Measurements from ENCODE around the gene KANK3.
A peak's percentile ranks its signal among the peaks of the same experiment; 100 is the strongest.

Gene KANK3

DNA sequence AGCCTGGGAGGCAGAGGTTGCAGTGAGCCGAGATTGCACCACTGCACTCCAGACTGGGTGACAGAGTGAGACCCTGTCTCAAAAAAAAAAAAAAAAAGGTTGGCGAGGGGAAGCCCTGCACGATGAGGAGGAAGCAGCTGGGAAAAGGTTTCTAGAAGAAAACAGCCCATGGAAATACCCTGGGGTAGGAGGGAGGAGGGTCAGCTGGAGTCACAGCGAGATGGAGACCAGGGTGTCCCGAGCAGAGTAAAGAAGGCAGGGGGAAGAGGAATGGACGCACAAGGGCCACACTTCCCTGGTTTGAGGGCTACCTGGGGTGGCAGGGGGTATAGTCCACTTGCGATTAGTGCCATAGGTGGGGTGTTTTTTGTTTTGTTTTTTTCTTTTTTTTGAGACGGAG is 6.4 kb downstream of the KANK3 start:
- Histone ChIP-seq H3K23ac (ENCODE audit: low read length) (no peak overlapping the region), H3K4me1 (ENCODE audit: control insufficient read depth, low read depth, low read length) (no peaks in the 10 kb centered on the region), H3K4ac (ENCODE audit: low read depth, low read length) (no peak overlapping the region), H3K9ac (ENCODE audit: low read length) (no peak overlapping the region), H3K79me2 (ENCODE audit: control insufficient read depth, insufficient read depth, low read length) (no peaks in the 10 kb centered on the region), H3K4me3 (ENCODE audit: low read length) (no peak overlapping the region), H3K18ac (ENCODE audit: low read length) (no peak overlapping the region), H4K5ac (ENCODE audit: low read length) (no peak overlapping the region), H3K27ac (ENCODE audit: low read depth, low read length) (no peak overlapping the region), H3K79me1 (ENCODE audit: low read length) (no peaks in the 10 kb centered on the region), H3K36me3 (ENCODE audit: control insufficient read depth, insufficient read depth, low read length) (no peaks in the 10 kb centered on the region), H3K56ac (ENCODE audit: low read length) (no peak overlapping the region), H2BK120ac (ENCODE audit: low read depth, low read length) (no peak overlapping the region), H3K27me3 (ENCODE audit: insufficient read depth, low read length, poor library complexity) (peaks cover 18% of the 10 kb centered on the region), H2BK15ac (replicated peaks; ENCODE audit: low read depth) (no peak overlapping the region), H3K4me2 (ENCODE audit: low read length) (no peak overlapping the region), H4K8ac (ENCODE audit: low read depth, low read length) (no peak overlapping the region), H2BK5ac (ENCODE audit: low read length) (no peak overlapping the region), H2AK5ac (ENCODE audit: low read length) (no peak overlapping the region)
- DNase-seq, result no peak
- no CpG with 5 or more reads among the region's 8 CpGs for WGBS (ENCODE audit: extremely low coverage, insufficient coverage, low lambda C conversion rate)

GRCh38 chr19:8336072-8336569 is 6.9 kb downstream of the KANK3 start:
- DNase-seq, result no peak
- Histone ChIP-seq H3K36me3 (ENCODE audit: control insufficient read depth, insufficient read depth, low read length) (no peaks in the 10 kb centered on the region), H2BK120ac (ENCODE audit: low read depth, low read length) (no peak overlapping the region), H3K4me3 (ENCODE audit: low read length) (no peak overlapping the region), H3K56ac (ENCODE audit: low read length) (no peak overlapping the region), H4K8ac (ENCODE audit: low read depth, low read length) (no peak overlapping the region), H3K4me1 (ENCODE audit: control insufficient read depth, low read depth, low read length) (no peaks in the 10 kb centered on the region), H3K79me1 (ENCODE audit: low read length) (no peaks in the 10 kb centered on the region), H3K27me3 (ENCODE audit: insufficient read depth, low read length, poor library complexity) (peaks cover 18% of the 10 kb centered on the region), H4K5ac (ENCODE audit: low read length) (no peak overlapping the region), H2BK15ac (replicated peaks; ENCODE audit: low read depth) (no peak overlapping the region), H2BK5ac (ENCODE audit: low read length) (no peak overlapping the region), H3K9ac (ENCODE audit: low read length) (no peak overlapping the region), H3K4me2 (ENCODE audit: low read length) (no peak overlapping the region), H3K23ac (ENCODE audit: low read length) (no peak overlapping the region), H3K79me2 (ENCODE audit: control insufficient read depth, insufficient read depth, low read length) (no peaks in the 10 kb centered on the region), H3K27ac (ENCODE audit: low read depth, low read length) (no peak overlapping the region), H2AK5ac (ENCODE audit: low read length) (no peak overlapping the region), H3K18ac (ENCODE audit: low read length) (no peak overlapping the region), H3K4ac (ENCODE audit: low read depth, low read length) (no peak overlapping the region)
- WGBS (ENCODE audit: extremely low coverage, insufficient coverage, low lambda C conversion rate), result no CpG with 5 or more reads among the region's 27 CpGs

- Histone ChIP-seq H4K8ac (ENCODE audit: low read depth, low read length) (no peak overlapping the region), H3K4me2 (ENCODE audit: low read length) (peak overlapping the region; percentile 61), H3K23ac (ENCODE audit: low read length) (no peak overlapping the region), H3K27ac (ENCODE audit: low read depth, low read length) (no peak overlapping the region), H3K4ac (ENCODE audit: low read depth, low read length) (no peak overlapping the region), H3K9ac (ENCODE audit: low read length) (peak overlapping the region; percentile 44), H3K56ac (ENCODE audit: low read length) (peak overlapping the region; percentile 74), H3K79me1 (ENCODE audit: low read length) (no peaks in the 10 kb centered on the region), H3K18ac (ENCODE audit: low read length) (peak overlapping the region; percentile 9), H3K4me1 (ENCODE audit: control insufficient read depth, low read depth, low read length) (no peaks in the 10 kb centered on the region), H2BK120ac (ENCODE audit: low read depth, low read length) (no peak overlapping the region), H3K79me2 (ENCODE audit: control insufficient read depth, insufficient read depth, low read length) (no peaks in the 10 kb centered on the region), H3K4me3 (ENCODE audit: low read length) (no peak overlapping the region), H2BK15ac (replicated peaks; ENCODE audit: low read depth) (no peak overlapping the region), H3K27me3 (ENCODE audit: insufficient read depth, low read length, poor library complexity) (peaks cover 18% of the 10 kb centered on the region), H2BK5ac (ENCODE audit: low read length) (no peak overlapping the region), H2AK5ac (ENCODE audit: low read length) (no peak overlapping the region), H4K5ac (ENCODE audit: low read length) (no peak overlapping the region), H3K36me3 (ENCODE audit: control insufficient read depth, insufficient read depth, low read length) (no peaks in the 10 kb centered on the region)
- no peak for DNase-seq
- no CpG with 5 or more reads among the region's 79 CpGs for WGBS (ENCODE audit: extremely low coverage, insufficient coverage, low lambda C conversion rate)
These were observed 7.6 kb downstream of the KANK3 start for GRCh38 chr19:8335343-8336071.

GRCh38 chr19:8334458-8335342 is 8.4 kb downstream of the KANK3 start:
- H3K27ac ChIP-seq (ENCODE audit: low read depth, low read length), result no peak overlapping the region
- H3K4me1 ChIP-seq (ENCODE audit: control insufficient read depth, low read depth, low read length), result no peaks in the 10 kb centered on the region
- H3K4me3 ChIP-seq (ENCODE audit: low read length), result no peak overlapping the region
- no peak overlapping the region for H2BK120ac ChIP-seq (ENCODE audit: low read depth, low read length)
- H3K23ac ChIP-seq (ENCODE audit: low read length), result peak overlapping the region; percentile 66
- peaks cover 18% of the 10 kb centered on the region for H3K27me3 ChIP-seq (ENCODE audit: insufficient read depth, low read length, poor library complexity)
- peak; percentile 87 for DNase-seq
- no peak overlapping the region for H4K5ac ChIP-seq (ENCODE audit: low read length)
- H3K79me1 ChIP-seq (ENCODE audit: low read length), result no peaks in the 10 kb centered on the region
- H3K79me2 ChIP-seq (ENCODE audit: control insufficient read depth, insufficient read depth, low read length), result no peaks in the 10 kb centered on the region
- no peak overlapping the region for H3K18ac ChIP-seq (ENCODE audit: low read length)
- H3K56ac ChIP-seq (ENCODE audit: low read length), result peak overlapping the region; percentile 74
- H3K9ac ChIP-seq (ENCODE audit: low read length), result peak overlapping the region; percentile 44
- H2BK5ac ChIP-seq (ENCODE audit: low read length), result no peak overlapping the region
- no peak overlapping the region for H2BK15ac ChIP-seq (replicated peaks; ENCODE audit: low read depth)
- no peaks in the 10 kb centered on the region for H3K36me3 ChIP-seq (ENCODE audit: control insufficient read depth, insufficient read depth, low read length)
- no peak overlapping the region for H2AK5ac ChIP-seq (ENCODE audit: low read length)
- H3K4me2 ChIP-seq (ENCODE audit: low read length), result peak overlapping the region; percentile 61
- no CpG with 5 or more reads among the region's 117 CpGs for WGBS (ENCODE audit: extremely low coverage, insufficient coverage, low lambda C conversion rate)
- H4K8ac ChIP-seq (ENCODE audit: low read depth, low read length), result no peak overlapping the region
- H3K4ac ChIP-seq (ENCODE audit: low read depth, low read length), result no peak overlapping the region

DNA sequence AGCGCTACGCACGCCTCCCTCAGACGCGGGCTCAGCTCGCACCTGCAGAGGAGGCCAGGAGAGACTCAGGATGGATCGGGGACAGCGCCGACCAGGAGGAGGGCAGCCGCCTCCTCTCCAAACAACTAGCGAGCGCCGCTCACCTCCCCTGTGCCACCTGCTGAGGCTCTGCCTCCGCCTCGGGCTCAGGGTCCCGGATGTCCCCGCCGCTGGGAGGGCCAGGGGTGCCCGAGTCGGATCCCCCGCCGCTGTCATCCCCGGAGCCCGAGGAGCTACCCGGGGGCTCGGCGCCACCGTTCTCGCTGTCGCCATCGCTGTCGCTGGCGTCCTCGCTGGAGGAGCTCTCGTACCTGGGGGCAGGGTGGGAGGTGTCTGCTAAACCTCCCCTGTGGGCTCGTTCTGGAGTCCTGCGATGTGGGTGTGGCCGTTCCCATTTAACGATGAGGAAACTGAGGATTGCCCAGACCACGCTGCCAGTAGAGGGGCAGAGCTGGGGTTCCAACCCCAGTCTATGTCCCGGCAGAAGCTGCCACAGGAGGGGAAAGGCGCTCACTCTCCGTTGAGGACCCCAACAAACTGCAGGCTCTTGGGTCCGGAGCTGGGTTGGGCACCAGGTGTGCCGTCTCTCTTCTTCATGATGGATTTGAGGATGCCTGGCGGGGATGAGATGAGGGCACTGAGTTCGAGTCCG is 9.2 kb downstream of the KANK3 start:
- no peak overlapping the region for H3K9ac ChIP-seq (ENCODE audit: low read length)
- no peak overlapping the region for H4K5ac ChIP-seq (ENCODE audit: low read length)
- H2BK120ac ChIP-seq (ENCODE audit: low read depth, low read length), result no peak overlapping the region
- H3K23ac ChIP-seq (ENCODE audit: low read length), result peak overlapping the region; percentile 66
- H3K79me1 ChIP-seq (ENCODE audit: low read length), result no peaks in the 10 kb centered on the region
- no peaks in the 10 kb centered on the region for H3K36me3 ChIP-seq (ENCODE audit: control insufficient read depth, insufficient read depth, low read length)
- no peak overlapping the region for H3K4ac ChIP-seq (ENCODE audit: low read depth, low read length)
- H2AK5ac ChIP-seq (ENCODE audit: low read length), result no peak overlapping the region
- H2BK5ac ChIP-seq (ENCODE audit: low read length), result no peak overlapping the region
- no peak for DNase-seq
- H3K79me2 ChIP-seq (ENCODE audit: control insufficient read depth, insufficient read depth, low read length), result no peaks in the 10 kb centered on the region
- H3K4me2 ChIP-seq (ENCODE audit: low read length), result peak overlapping the region; percentile 27
- no peak overlapping the region for H4K8ac ChIP-seq (ENCODE audit: low read depth, low read length)
- H3K4me1 ChIP-seq (ENCODE audit: control insufficient read depth, low read depth, low read length), result no peaks in the 10 kb centered on the region
- H3K56ac ChIP-seq (ENCODE audit: low read length), result peak overlapping the region; percentile 7
- H3K4me3 ChIP-seq (ENCODE audit: low read length), result no peak overlapping the region
- no CpG with 5 or more reads among the region's 48 CpGs for WGBS (ENCODE audit: extremely low coverage, insufficient coverage, low lambda C conversion rate)
- H3K27ac ChIP-seq (ENCODE audit: low read depth, low read length), result no peak overlapping the region
- no peak overlapping the region for H2BK15ac ChIP-seq (replicated peaks; ENCODE audit: low read depth)
- H3K27me3 ChIP-seq (ENCODE audit: insufficient read depth, low read length, poor library complexity), result peaks cover 18% of the 10 kb centered on the region
- no peak overlapping the region for H3K18ac ChIP-seq (ENCODE audit: low read length)

All from mesendoderm (in vitro differentiated cells).